HepG2 (cell line): Measurements from ENCODE around the gene TOX4.

Experiments
- NCOR1 ChIP-seq: fragments of 200-600 bp; sonication (generic); IDR thresholded peaks from 2 replicates; pipeline ENCODE4 v1.7.0; 2017; ENCODE audit warnings: antibody characterized with exemption, low read length, borderline replicate concordance
- RAD21 ChIP-seq: fragments of 450-650 bp; formaldehyde crosslinking; IDR thresholded peaks from 2 replicates; pipeline ENCODE4 v1.5.0; 2020; ENCODE audit warnings: mild to moderate bottlenecking
- TF ChIP-seq, protein P1 (sequence below): sonication (generic); formaldehyde crosslinking; IDR thresholded peaks from 2 replicates; pipeline ENCODE4 v1.8.1; 2023; ENCODE audit warnings: mild to moderate bottlenecking, moderate library complexity, missing genetic modification reagents

DNA sequence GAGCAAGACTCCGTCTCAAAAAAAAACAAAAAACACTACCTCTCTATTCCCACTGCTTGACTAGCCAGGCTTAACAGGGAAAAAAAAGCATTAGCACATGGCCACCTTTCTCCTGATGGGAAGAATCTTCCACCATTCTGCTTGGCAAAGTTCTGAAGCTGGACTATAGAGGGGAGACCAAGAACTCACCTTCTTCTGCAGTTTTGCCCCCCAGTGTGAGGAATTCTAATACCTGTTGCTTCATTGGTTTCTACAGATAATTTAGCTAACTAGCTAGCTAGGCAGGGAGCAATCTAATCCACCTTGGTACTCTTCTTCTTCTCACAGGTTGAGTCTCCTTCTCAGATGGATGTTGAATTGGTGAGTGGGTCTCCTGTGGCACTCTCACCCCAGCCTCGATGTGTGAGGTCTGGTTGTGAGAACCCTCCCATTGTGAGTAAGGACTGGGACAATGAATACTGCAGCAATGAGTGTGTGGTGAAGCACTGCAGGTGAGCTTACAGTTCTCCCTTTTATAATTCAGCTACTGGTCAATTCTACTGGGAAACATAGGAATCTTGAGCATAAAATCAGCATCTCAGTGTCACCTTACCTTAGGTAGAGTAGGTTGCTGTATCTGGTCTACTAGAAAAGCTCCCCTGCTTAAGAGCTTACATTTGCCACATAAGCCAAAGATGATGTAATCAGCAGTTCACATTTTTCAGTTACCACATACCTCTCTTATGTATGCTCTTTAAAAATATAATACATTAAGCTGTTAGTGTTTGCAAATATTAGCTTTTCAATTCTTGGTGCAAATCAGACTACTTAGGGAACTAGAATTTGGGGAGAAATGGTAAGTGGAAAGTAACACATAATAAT is 18.1 kb downstream of the TOX4 start:
- TF ChIP-seq, protein P1, sequence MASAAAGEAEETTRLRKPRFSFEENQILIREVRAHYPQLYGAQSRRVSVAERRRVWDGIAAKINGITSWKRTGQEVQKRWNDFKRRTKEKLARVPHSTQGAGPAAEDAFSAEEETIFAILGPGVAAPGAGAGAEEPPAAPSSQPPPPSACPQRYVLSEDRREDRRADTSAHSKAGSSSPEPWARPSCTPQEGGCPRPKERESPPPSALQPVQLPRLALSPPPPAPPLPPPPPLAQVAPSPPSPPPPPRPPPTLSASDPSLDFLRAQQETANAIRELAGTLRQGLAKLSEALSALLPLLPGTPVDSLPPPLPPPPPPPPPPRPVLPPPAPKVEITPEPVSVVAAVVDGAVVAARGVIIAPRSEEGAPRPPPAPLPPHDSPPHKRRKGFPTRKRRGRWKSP (CRISPR knock-in tag): no peak
- TF ChIP-seq RAD21 (CRISPR knock-in tag) (no peak), NCOR1 (no peak)
